Measurements from ENCODE around the gene ITGB3.

Gene ITGB3

GRCh38 chr17:47323382-47324223, 70.0 kb downstream of the ITGB3 start, which contains the start of gene EFCAB13:
Gene EFCAB13, plus strand, starts transcription at chr17:47323955. Its CDS starts 4,399 bp downstream, at chr17:47328354.
- no peaks in the 10 kb centered on the region for H3K9me2 ChIP-seq (replicated peaks; ENCODE audit: control insufficient read depth, low read length)
- H3K79me2 ChIP-seq (ENCODE audit: control insufficient read depth, low read length), result no peaks in the 10 kb centered on the region
- H3K36me3 ChIP-seq (ENCODE audit: control insufficient read depth, low read length), result no peaks in the 10 kb centered on the region
- peak within 1 kb of the TSS; percentile 99 for H3K4me2 ChIP-seq (ENCODE audit: low read length)
- 0 out of 2 replicates have a peak, but pooled peaks have one; percentile 33 for TF ChIP-seq EZH2phosphoT487 (IDR thresholded peaks at IDR 0.05; ENCODE audit: borderline replicate concordance, low read length)
- no peak for TF ChIP-seq CTCF (IDR thresholded peaks at IDR 0.05; ENCODE audit: low read depth, low read length, poor library complexity, severe bottlenecking)
- peak within 1 kb of the TSS; percentile 83 for H3K4me3 ChIP-seq (ENCODE audit: low read length)
- H3K27ac ChIP-seq (ENCODE audit: low read depth, low read length), result no peak within 1 kb of the TSS
- peaks cover 18% of the 10 kb centered on the region for H3F3A ChIP-seq (ENCODE audit: control insufficient read depth, insufficient read depth)
- peaks cover 23% of the 10 kb centered on the region for H3K4me1 ChIP-seq (ENCODE audit: control insufficient read depth, low read length)
- H3K9me3 ChIP-seq (ENCODE audit: control insufficient read depth, insufficient read depth, low read length), result peaks cover 3% of the 10 kb centered on the region; the same call in 1 of the 2 replicates
- H3K27me3 ChIP-seq (ENCODE audit: control insufficient read depth, low read length), result peaks cover 42% of the 10 kb centered on the region
- no peaks in the 10 kb centered on the region for H4K20me1 ChIP-seq (ENCODE audit: control insufficient read depth, insufficient read depth, low read depth, low read length)

GRCh38 chr17:47324224-47325020, 70.8 kb downstream of the ITGB3 start:
- H3F3A ChIP-seq (ENCODE audit: control insufficient read depth, insufficient read depth), result peaks cover 18% of the 10 kb centered on the region
- H3K4me2 ChIP-seq (ENCODE audit: low read length), result peak overlapping the region; percentile 99
- peaks cover 23% of the 10 kb centered on the region for H3K4me1 ChIP-seq (ENCODE audit: control insufficient read depth, low read length)
- TF ChIP-seq CTCF (IDR thresholded peaks at IDR 0.05; ENCODE audit: low read depth, low read length, poor library complexity, severe bottlenecking) (no peak), EZH2phosphoT487 (IDR thresholded peaks at IDR 0.05; ENCODE audit: borderline replicate concordance, low read length) (no peak)
- no peaks in the 10 kb centered on the region for H3K79me2 ChIP-seq (ENCODE audit: control insufficient read depth, low read length)
- peak overlapping the region; percentile 83 for H3K4me3 ChIP-seq (ENCODE audit: low read length)
- no peaks in the 10 kb centered on the region for H3K36me3 ChIP-seq (ENCODE audit: control insufficient read depth, low read length)
- no peak overlapping the region for H3K27ac ChIP-seq (ENCODE audit: low read depth, low read length)
- no peaks in the 10 kb centered on the region for H4K20me1 ChIP-seq (ENCODE audit: control insufficient read depth, insufficient read depth, low read depth, low read length)
- H3K9me3 ChIP-seq (ENCODE audit: control insufficient read depth, insufficient read depth, low read length), result peaks cover 3% of the 10 kb centered on the region; the same call in 1 of the 2 replicates
- H3K27me3 ChIP-seq (ENCODE audit: control insufficient read depth, low read length), result peaks cover 47% of the 10 kb centered on the region
- no peaks in the 10 kb centered on the region for H3K9me2 ChIP-seq (replicated peaks; ENCODE audit: control insufficient read depth, low read length)

DNA sequence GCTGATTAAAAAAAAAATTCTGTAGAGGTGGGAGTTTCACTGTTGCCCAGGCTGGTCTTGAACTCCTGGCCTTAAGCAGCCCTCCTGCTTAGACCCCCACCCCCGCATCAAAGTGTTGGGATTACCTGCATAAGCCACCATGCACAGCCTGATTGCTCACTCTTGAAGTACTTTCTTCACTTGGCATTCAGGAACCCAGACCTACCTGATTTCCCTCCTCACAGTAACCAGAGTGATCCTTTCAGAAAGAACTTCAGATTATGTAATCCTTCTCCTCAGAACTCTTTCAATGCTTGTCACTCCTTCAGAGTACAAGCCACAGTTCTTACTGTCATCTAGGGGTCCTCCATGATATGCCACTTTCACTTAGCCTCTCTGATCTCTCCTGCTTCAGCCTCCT, 71.5 kb downstream of the ITGB3 start:
- Histone ChIP-seq H4K20me1 (ENCODE audit: control insufficient read depth, insufficient read depth, low read depth, low read length) (no peaks in the 10 kb centered on the region), H3K4me3 (ENCODE audit: low read length) (peak overlapping the region; percentile 83), H3K9me3 (ENCODE audit: control insufficient read depth, insufficient read depth, low read length) (peaks cover 3% of the 10 kb centered on the region; the same call in 1 of the 2 replicates), H3K27me3 (ENCODE audit: control insufficient read depth, low read length) (peaks cover 52% of the 10 kb centered on the region), H3K4me1 (ENCODE audit: control insufficient read depth, low read length) (peaks cover 23% of the 10 kb centered on the region), H3K9me2 (replicated peaks; ENCODE audit: control insufficient read depth, low read length) (no peaks in the 10 kb centered on the region), H3K4me2 (ENCODE audit: low read length) (peak overlapping the region; percentile 99), H3K36me3 (ENCODE audit: control insufficient read depth, low read length) (no peaks in the 10 kb centered on the region), H3K79me2 (ENCODE audit: control insufficient read depth, low read length) (no peaks in the 10 kb centered on the region), H3F3A (ENCODE audit: control insufficient read depth, insufficient read depth) (peaks cover 18% of the 10 kb centered on the region), H3K27ac (ENCODE audit: low read depth, low read length) (no peak overlapping the region)
- TF ChIP-seq CTCF (IDR thresholded peaks at IDR 0.05; ENCODE audit: low read depth, low read length, poor library complexity, severe bottlenecking) (no peak), EZH2phosphoT487 (IDR thresholded peaks at IDR 0.05; ENCODE audit: borderline replicate concordance, low read length) (no peak)

Measured in DOHH2 (cell line).